T-helper 2 cell treated with Interferon-gamma antibody and Interleukin-4, amounts not matched to agents 5 μg/mL and 100 μg/mL, for 36 hours (primary cell): ENCODE data around the gene COL4A4.
"Not testable (repeated sequence)": the region's sequence is repeated elsewhere in the genome, so short reads cannot be mapped to it uniquely, and the experiment has no call there.

Source experiments
- DNase-seq: peaks from one replicate; pipeline ENCODE4 v3.0.0; 2021; ENCODE audit warnings: low spot score
- H3K27ac Mint-ChIP-seq: one replicate; pipeline ENCODE4 v1.8.0; 2021; ENCODE audit warnings: mild to moderate bottlenecking, mixed read lengths
- H3K27me3 Mint-ChIP-seq: one replicate; pipeline ENCODE4 v1.8.0; 2021; ENCODE audit warnings: low read depth, mixed read lengths
- H3K36me3 Mint-ChIP-seq: one replicate; pipeline ENCODE4 v1.8.0; 2021; ENCODE audit warnings: low read depth, mixed read lengths
- H3K4me1 Mint-ChIP-seq: one replicate; pipeline ENCODE4 v1.8.0; 2021; ENCODE audit warnings: low read depth, mixed read lengths
- H3K4me3 Mint-ChIP-seq: one replicate; pipeline ENCODE4 v1.8.0; 2022; ENCODE audit warnings: mild to moderate bottlenecking, moderate library complexity, mixed read lengths
- H3K9me3 Mint-ChIP-seq: one replicate; pipeline ENCODE4 v1.8.0; 2021; ENCODE audit warnings: mixed read lengths

The COL4A4 gene

DNA sequence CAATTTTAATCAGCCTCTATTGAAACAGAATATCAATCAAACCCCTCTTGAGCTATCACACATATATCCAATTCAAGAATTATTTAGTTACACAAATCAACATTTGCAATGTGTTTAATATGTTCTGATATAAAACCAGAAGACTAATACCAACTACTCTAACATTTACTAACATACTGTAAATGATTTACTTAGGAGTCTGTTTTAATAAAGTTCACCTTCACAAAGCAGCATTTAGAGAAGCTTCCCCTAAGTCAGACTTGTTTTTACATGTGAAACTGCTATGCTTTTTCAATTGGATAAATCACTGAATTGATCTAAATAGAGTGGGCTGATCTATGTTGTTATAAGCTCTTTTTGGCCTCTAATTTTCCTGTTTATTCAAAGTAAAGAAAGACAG is 18.8 kb upstream of the COL4A4 start:
- Mint-ChIP-seq H3K27me3 (peaks cover 2% of the 10 kb centered on the region), H3K4me1 (no peaks in the 10 kb centered on the region), H3K27ac (no peak overlapping the region), H3K9me3 (no peaks in the 10 kb centered on the region), H3K36me3 (no peaks in the 10 kb centered on the region), H3K4me3 (no peak overlapping the region)
- no peak for DNase-seq

- Mint-ChIP-seq H3K4me1 (no peaks in the 10 kb centered on the region), H3K36me3 (no peaks in the 10 kb centered on the region), H3K9me3 (no peaks in the 10 kb centered on the region), H3K27ac (no peak overlapping the region), H3K27me3 (peaks cover 2% of the 10 kb centered on the region), H3K4me3 (no peak overlapping the region)
- no peak for DNase-seq
These were observed 16.8 kb upstream of the COL4A4 start for GRCh38 chr2:227180770-227181169.

- H3K4me1 Mint-ChIP-seq: no peaks in the 10 kb centered on the region
- DNase-seq: no peak
- no peaks in the 10 kb centered on the region for H3K9me3 Mint-ChIP-seq
- no peak overlapping the region for H3K4me3 Mint-ChIP-seq
- no peaks in the 10 kb centered on the region for H3K36me3 Mint-ChIP-seq
- peaks cover 2% of the 10 kb centered on the region for H3K27me3 Mint-ChIP-seq
- H3K27ac Mint-ChIP-seq: no peak overlapping the region
These were observed 16.1 kb upstream of the COL4A4 start for GRCh38 chr2:227179988-227180685.

- H3K27me3 Mint-ChIP-seq: no peaks in the 10 kb centered on the region
- H3K4me3 Mint-ChIP-seq: no peak overlapping the region
- H3K36me3 Mint-ChIP-seq: no peaks in the 10 kb centered on the region
- no peaks in the 10 kb centered on the region for H3K9me3 Mint-ChIP-seq
- no peaks in the 10 kb centered on the region for H3K4me1 Mint-ChIP-seq
- H3K27ac Mint-ChIP-seq: no peak overlapping the region
- no peak for DNase-seq
These were observed 13.8 kb upstream of the COL4A4 start for GRCh38 chr2:227177592-227178336.

DNA sequence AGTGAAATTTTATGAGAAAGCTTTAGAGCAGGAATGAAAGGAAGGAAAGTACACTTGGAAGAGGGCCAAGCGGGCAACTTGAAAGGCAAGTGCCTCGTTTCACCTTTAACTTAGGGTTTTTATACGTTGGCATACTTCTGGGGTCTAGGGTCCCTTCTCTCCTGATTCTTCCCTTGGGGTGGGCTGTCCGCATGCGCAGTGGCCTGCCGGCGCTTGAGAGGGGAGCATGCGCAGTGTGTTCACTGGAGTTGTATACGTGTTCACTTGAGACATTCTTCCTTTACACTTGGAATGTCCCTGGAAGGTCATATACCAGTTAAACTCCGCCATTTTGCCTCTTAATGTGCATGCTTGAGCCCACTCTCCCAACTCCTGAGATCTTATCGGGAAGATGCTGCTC is 7.8 kb upstream of the COL4A4 start:
- H3K4me1 Mint-ChIP-seq, DNase-seq, H3K9me3 Mint-ChIP-seq, H3K27me3 Mint-ChIP-seq, H3K27ac Mint-ChIP-seq, H3K4me3 Mint-ChIP-seq, H3K36me3 Mint-ChIP-seq: not testable (repeated sequence)

GRCh38 chr2:227164763-227165291 is 822 bp upstream of the COL4A4 start:
- no peak overlapping the region for H3K27ac Mint-ChIP-seq
- peak overlapping the region; percentile 49 for H3K4me3 Mint-ChIP-seq
- no peaks in the 10 kb centered on the region for H3K9me3 Mint-ChIP-seq
- peaks cover 65% of the 10 kb centered on the region for H3K27me3 Mint-ChIP-seq
- DNase-seq: peak; percentile 8
- no peaks in the 10 kb centered on the region for H3K36me3 Mint-ChIP-seq
- peaks cover 4% of the 10 kb centered on the region for H3K4me1 Mint-ChIP-seq

DNA sequence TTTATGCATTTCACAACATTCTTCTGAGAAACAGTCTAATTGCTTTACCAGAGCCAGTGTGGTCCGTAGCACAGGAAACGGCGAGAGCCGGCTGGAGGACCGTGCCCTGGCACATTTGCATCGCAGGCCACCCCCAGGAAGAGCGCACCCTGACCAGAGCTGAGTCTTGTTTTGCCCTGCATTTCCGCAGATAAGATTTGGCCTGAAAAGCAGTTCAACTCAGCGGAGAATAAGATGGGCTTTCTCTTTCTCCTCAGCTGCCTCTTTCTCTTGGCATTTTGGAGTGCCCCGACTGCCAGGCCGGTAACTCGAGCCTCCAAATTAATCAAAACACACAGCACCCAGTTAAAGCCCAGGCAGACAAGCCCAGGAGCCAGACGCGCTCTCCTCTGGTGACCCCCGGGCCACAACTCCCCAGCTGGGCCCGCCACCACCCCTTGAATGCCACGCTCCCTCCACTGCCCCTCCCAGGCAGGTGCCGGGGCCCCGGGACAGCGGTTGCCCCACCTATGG is 464 bp downstream of the COL4A4 start:
- Mint-ChIP-seq H3K36me3 (no peaks in the 10 kb centered on the region), H3K4me3 (peak overlapping the region; percentile 71), H3K4me1 (peaks cover 4% of the 10 kb centered on the region), H3K27ac (no peak overlapping the region), H3K27me3 (peaks cover 69% of the 10 kb centered on the region), H3K9me3 (no peaks in the 10 kb centered on the region)
- no peak for DNase-seq

- Mint-ChIP-seq H3K9me3 (no peaks in the 10 kb centered on the region), H3K27me3 (peaks cover 64% of the 10 kb centered on the region), H3K36me3 (no peaks in the 10 kb centered on the region), H3K27ac (no peak overlapping the region), H3K4me1 (peaks cover 4% of the 10 kb centered on the region), H3K4me3 (no peak overlapping the region)
- DNase-seq: no peak
These were observed 2.1 kb downstream of the COL4A4 start for GRCh38 chr2:227161947-227162346.

- Mint-ChIP-seq H3K4me1 (peaks cover 4% of the 10 kb centered on the region), H3K36me3 (no peaks in the 10 kb centered on the region), H3K27me3 (peaks cover 50% of the 10 kb centered on the region), H3K27ac (no peak overlapping the region), H3K4me3 (no peak overlapping the region), H3K9me3 (no peaks in the 10 kb centered on the region)
- no peak for DNase-seq
These were observed 3.8 kb downstream of the COL4A4 start for GRCh38 chr2:227160164-227160563.

DNA sequence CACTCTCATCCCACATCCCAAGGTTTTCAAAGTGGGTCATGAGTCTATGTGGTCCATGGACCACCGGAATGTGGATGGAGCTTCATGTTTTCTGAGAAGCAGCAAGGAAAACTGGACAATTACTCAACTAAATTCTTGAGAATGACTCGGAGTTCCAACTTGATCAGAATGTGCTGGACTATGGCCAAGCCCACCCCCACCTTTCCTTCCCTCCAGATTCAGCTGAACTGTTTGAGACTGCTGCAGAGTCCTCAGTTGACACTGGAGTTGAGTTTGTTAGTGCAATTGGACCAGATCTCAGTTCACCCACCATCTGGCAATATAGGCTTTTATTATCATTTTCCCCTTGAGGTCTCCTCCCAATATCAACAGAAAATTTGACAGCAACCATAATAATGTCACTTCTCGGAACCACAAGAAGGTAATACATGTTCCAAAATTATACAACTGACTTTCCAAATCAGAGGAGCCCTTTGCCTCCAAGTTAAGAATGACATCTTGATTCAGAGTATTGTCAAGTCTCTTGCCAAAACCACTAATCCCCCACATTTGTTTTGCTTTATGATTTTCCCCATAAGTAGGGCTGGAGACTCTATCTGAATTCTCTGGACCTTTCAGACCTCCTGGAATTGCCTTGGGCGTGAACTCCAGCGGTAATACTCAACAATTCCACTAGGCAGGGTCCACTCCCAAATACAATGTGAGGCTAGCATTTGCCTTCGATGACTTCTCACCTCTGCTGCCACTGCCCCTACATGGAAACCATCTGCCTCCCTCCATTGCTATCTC is 8.8 kb downstream of the COL4A4 start:
- DNase-seq: no peak
- Mint-ChIP-seq H3K36me3 (no peaks in the 10 kb centered on the region), H3K4me3 (no peak overlapping the region), H3K4me1 (no peaks in the 10 kb centered on the region), H3K27ac (no peak overlapping the region), H3K9me3 (no peaks in the 10 kb centered on the region), H3K27me3 (peaks cover 9% of the 10 kb centered on the region)

DNA sequence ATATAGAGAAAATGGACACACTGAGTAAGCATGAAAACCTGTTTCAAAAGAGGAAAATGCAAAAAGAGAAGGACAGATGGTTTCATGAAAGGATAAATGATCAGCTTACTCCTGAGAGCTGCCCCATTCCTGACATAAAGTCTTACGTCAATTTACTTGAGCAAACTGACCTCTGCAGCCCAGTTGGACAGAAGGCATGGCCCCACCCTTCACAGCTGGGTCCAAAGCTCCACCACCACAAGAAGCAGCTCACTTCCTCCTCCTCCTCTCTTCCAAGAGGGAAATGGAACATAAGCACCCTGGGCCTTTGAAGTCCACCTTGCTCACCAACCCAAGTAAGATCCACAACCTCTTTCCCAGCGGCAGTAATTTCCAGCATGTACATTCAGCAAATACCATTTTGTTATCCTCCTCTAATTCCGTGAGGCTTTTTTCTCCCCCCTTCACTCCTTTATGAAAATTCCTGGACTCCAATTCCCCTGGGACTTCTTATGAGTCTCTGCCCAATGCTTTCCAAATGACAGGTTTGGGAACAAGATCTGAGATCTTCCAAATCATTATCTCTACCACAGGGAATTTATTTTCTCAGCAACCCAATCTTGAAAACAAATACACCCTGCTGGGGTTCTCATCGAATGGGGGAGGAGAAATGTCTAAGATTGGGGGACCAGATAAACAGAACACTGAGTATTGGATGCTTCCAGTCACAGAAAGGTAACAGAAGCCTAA is 10.1 kb downstream of the COL4A4 start:
- no peak overlapping the region for H3K4me3 Mint-ChIP-seq
- no peaks in the 10 kb centered on the region for H3K36me3 Mint-ChIP-seq
- DNase-seq: no peak
- H3K4me1 Mint-ChIP-seq: no peaks in the 10 kb centered on the region
- H3K27me3 Mint-ChIP-seq: peaks cover 3% of the 10 kb centered on the region
- no peaks in the 10 kb centered on the region for H3K9me3 Mint-ChIP-seq
- no peak overlapping the region for H3K27ac Mint-ChIP-seq

GRCh38 chr2:227153307-227153706 is 10.7 kb downstream of the COL4A4 start:
- DNase-seq: no peak
- peaks cover 3% of the 10 kb centered on the region for H3K27me3 Mint-ChIP-seq
- H3K4me3 Mint-ChIP-seq: no peak overlapping the region
- no peak overlapping the region for H3K27ac Mint-ChIP-seq
- H3K36me3 Mint-ChIP-seq: no peaks in the 10 kb centered on the region
- no peaks in the 10 kb centered on the region for H3K4me1 Mint-ChIP-seq
- H3K9me3 Mint-ChIP-seq: no peaks in the 10 kb centered on the region

DNA sequence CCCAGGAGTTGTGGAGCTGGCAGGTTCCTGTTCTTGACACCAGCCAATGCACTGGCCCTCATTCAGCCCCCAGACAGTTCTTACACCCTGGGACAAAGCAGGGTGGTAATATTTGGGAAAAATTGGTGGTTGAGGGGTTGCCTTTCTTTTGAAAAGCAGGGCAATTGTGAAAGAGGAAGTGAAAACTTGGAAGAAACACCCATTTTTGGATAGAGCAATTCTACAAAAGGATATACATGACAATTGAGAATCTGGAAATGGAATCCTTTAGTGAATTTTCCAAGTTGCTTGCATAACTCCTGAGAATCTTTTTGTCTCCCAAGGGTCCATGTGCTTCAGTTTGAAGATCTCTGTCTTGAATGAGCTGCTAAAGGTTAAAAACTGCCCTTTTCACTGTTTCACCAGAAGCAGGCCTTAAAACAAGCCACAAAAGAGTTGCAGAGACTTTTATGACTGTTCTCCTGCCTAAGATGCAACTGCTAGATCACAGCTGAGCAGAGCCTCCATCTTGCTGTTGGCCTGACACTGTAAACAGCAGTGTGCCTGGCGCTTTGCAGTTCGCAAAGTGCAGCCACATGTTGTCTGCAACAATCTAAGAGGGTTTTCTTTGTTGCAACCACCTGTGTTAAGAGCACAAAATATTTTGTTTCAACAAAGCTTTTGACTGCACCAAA is 11.8 kb downstream of the COL4A4 start:
- H3K27me3 Mint-ChIP-seq: peaks cover 3% of the 10 kb centered on the region
- DNase-seq: no peak
- no peaks in the 10 kb centered on the region for H3K9me3 Mint-ChIP-seq
- H3K4me3 Mint-ChIP-seq: no peak overlapping the region
- H3K4me1 Mint-ChIP-seq: no peaks in the 10 kb centered on the region
- H3K36me3 Mint-ChIP-seq: no peaks in the 10 kb centered on the region
- H3K27ac Mint-ChIP-seq: no peak overlapping the region
